ENCODE data around the gene PCCA.

GRCh38 chr13:100438059-100438788, 349.3 kb downstream of the PCCA start:
- TF ChIP-seq CTCF (conservative IDR thresholded peaks at IDR 0.05), result no peak
- TF ChIP-seq ZFX (IDR thresholded peaks at IDR 0.05), result no peak
